ENCODE data around the gene YKT6. TPM values are rescaled to one million over a fixed set of nuclear protein-coding genes. Genes with fewer than 3 reads are reported as not detected.

The YKT6 gene
- polyA plus RNA-seq, 1 donor (not counting 4 experiments of a cell fraction or from before 2014, with no cell fraction given): 148 TPM

GRCh38 chr7:44251881-44252280 lies 51.1 kb downstream of the YKT6 start:
- no peak overlapping the region for H2AFZ ChIP-seq (ENCODE audit: control insufficient read depth, low read length)
- no peak overlapping the region for H3K4me2 ChIP-seq (ENCODE audit: control insufficient read depth, extremely low read depth, insufficient read depth, low read depth, low read length)
- no peaks in the 10 kb centered on the region for H3K9me3 ChIP-seq (ENCODE audit: control insufficient read depth, low read depth, low read length)
- no peak overlapping the region for H3K9ac ChIP-seq (ENCODE audit: control insufficient read depth, extremely low read depth, insufficient read depth, low read length)
- H3K36me3 ChIP-seq (ENCODE audit: control insufficient read depth in 2 of 2, extremely low read depth in 1 of 2, insufficient read depth in 2 of 2, low read length in 2 of 2): no peaks in the 10 kb centered on the region
- no peak overlapping the region for H3K27ac ChIP-seq (ENCODE audit: control insufficient read depth, insufficient read depth, low read length)
- no peaks in the 10 kb centered on the region for H4K20me1 ChIP-seq (ENCODE audit: control insufficient read depth, extremely low read depth, insufficient read depth, low read length)
- DNase-seq (ENCODE audit: low read depth, low spot score): no peak
- no peaks in the 10 kb centered on the region for H3K27me3 ChIP-seq (ENCODE audit: control insufficient read depth, extremely low read depth, insufficient read depth, low read length)
- FAIRE-seq: no peak
- H3K9me1 ChIP-seq (ENCODE audit: control insufficient read depth, extremely low read depth, insufficient read depth, low read length): no peaks in the 10 kb centered on the region
- no peaks in the 10 kb centered on the region for H3K79me2 ChIP-seq (ENCODE audit: control insufficient read depth, insufficient read depth, low read length)
- no peaks in the 10 kb centered on the region for H3K4me1 ChIP-seq (ENCODE audit: control insufficient read depth, extremely low read depth, insufficient read depth, low read length)
- TF ChIP-seq EZH2 (IDR thresholded peaks at IDR 0.05; ENCODE audit: low read length): no peak
- TF ChIP-seq CTCF (optimal IDR thresholded peaks at IDR 0.05 in 1 of 3, IDR thresholded peaks at IDR 0.05 in 1 of 3, conservative IDR thresholded peaks at IDR 0.05 in 1 of 3; ENCODE audit: extremely low read depth in 1 of 3, insufficient read depth in 2 of 3, low read length in 3 of 3): no peak
- H3K4me3 ChIP-seq (ENCODE audit: control insufficient read depth in 2 of 3, extremely low read depth in 1 of 3, insufficient read depth in 2 of 3, low read depth in 1 of 3, low read length in 3 of 3): no peak overlapping the region
- dilution Hi-C loops (cut with MboI; ENCODE audit: extremely low pct_ligation_motif_present, low sequenced_read_pairs): no loop called here

GRCh38 chr7:44256459-44256858 lies 55.7 kb downstream of the YKT6 start:
- DNase-seq (ENCODE audit: low read depth, low spot score): no peak

More at GRCh38 chr7:44256459-44256858, 55.7 kb downstream of the YKT6 start:
- no peak for FAIRE-seq
- no peaks in the 10 kb centered on the region for H4K20me1 ChIP-seq (ENCODE audit: control insufficient read depth, extremely low read depth, insufficient read depth, low read length)
- H3K4me3 ChIP-seq (ENCODE audit: control insufficient read depth in 2 of 3, extremely low read depth in 1 of 3, insufficient read depth in 2 of 3, low read depth in 1 of 3, low read length in 3 of 3): no peak overlapping the region
- H3K27ac ChIP-seq (ENCODE audit: control insufficient read depth, insufficient read depth, low read length): no peak overlapping the region
- no peaks in the 10 kb centered on the region for H3K79me2 ChIP-seq (ENCODE audit: control insufficient read depth, insufficient read depth, low read length)
- peaks cover 3% of the 10 kb centered on the region for H3K9me1 ChIP-seq (ENCODE audit: control insufficient read depth, extremely low read depth, insufficient read depth, low read length)
- H3K4me1 ChIP-seq (ENCODE audit: control insufficient read depth, extremely low read depth, insufficient read depth, low read length): peaks cover 30% of the 10 kb centered on the region
- no peak for TF ChIP-seq EZH2 (IDR thresholded peaks at IDR 0.05; ENCODE audit: low read length)
- TF ChIP-seq CTCF (optimal IDR thresholded peaks at IDR 0.05 in 1 of 3, IDR thresholded peaks at IDR 0.05 in 1 of 3, conservative IDR thresholded peaks at IDR 0.05 in 1 of 3; ENCODE audit: extremely low read depth in 1 of 3, insufficient read depth in 2 of 3, low read length in 3 of 3): no peak
- H3K9me3 ChIP-seq (ENCODE audit: control insufficient read depth, low read depth, low read length): no peaks in the 10 kb centered on the region
- H3K9ac ChIP-seq (ENCODE audit: control insufficient read depth, extremely low read depth, insufficient read depth, low read length): no peak overlapping the region
- no peak overlapping the region for H2AFZ ChIP-seq (ENCODE audit: control insufficient read depth, low read length)
- H3K27me3 ChIP-seq (ENCODE audit: control insufficient read depth, extremely low read depth, insufficient read depth, low read length): no peaks in the 10 kb centered on the region
- no peaks in the 10 kb centered on the region for H3K36me3 ChIP-seq (ENCODE audit: control insufficient read depth in 2 of 2, extremely low read depth in 1 of 2, insufficient read depth in 2 of 2, low read length in 2 of 2)
- no peak overlapping the region for H3K4me2 ChIP-seq (ENCODE audit: control insufficient read depth, extremely low read depth, insufficient read depth, low read depth, low read length)
- dilution Hi-C loops (cut with MboI; ENCODE audit: extremely low pct_ligation_motif_present, low sequenced_read_pairs): no loop called here

Measured in keratinocyte (primary cell).